GM23248 (cell line): ENCODE results near the gene OR2V2. TPM values are rescaled to one million over a fixed set of nuclear protein-coding genes. Genes with fewer than 3 reads are reported as not detected.
"Not testable (repeated sequence)": the region's sequence is repeated elsewhere in the genome, so short reads cannot be mapped to it uniquely, and the experiment has no call there.

Source experiments
- DNase-seq: peaks from one replicate; pipeline ENCODE4 v3.0.0-alpha.2; 2015
- H2AFZ ChIP-seq: fragments of 200-600 bp; sonication (generic); 2 replicates; pipeline ENCODE4 v1.6.1; 2016; ENCODE audit warnings: antibody characterized with exemption
- H3F3A ChIP-seq: fragments of 200-600 bp; sonication (generic); 2 replicates; pipeline ENCODE4 v1.6.1; 2016; ENCODE audit warnings: mild to moderate bottlenecking, antibody characterized with exemption, mixed run types; ENCODE audit not compliant: insufficient read depth
- H3K27ac ChIP-seq: fragments of 200-600 bp; sonication (generic); 2 replicates; pipeline ENCODE4 v1.5.1; 2016; ENCODE audit warnings: mild to moderate bottlenecking
- H3K27me3 ChIP-seq: fragments of 200-600 bp; sonication (generic); replicated peaks from 2 replicates; pipeline ENCODE4 v1.6.1; 2016; ENCODE audit warnings: mild to moderate bottlenecking; ENCODE audit not compliant: insufficient read depth
- H3K36me3 ChIP-seq: fragments of 200-600 bp; sonication (generic); 2 replicates; pipeline ENCODE4 v1.6.1; 2016; ENCODE audit warnings: low read depth, mild to moderate bottlenecking
- H3K4me1 ChIP-seq: fragments of 200-600 bp; sonication (generic); 2 replicates; pipeline ENCODE4 v1.6.1; 2016; ENCODE audit warnings: mild to moderate bottlenecking; ENCODE audit not compliant: insufficient read depth
- H3K4me2 ChIP-seq: fragments of 200-600 bp; sonication (generic); one replicate; pipeline ENCODE4 v1.6.1; 2016; ENCODE audit warnings: mild to moderate bottlenecking; ENCODE audit not compliant: unreplicated experiment
- H3K4me3 ChIP-seq: fragments of 200-600 bp; sonication (generic); 2 replicates; pipeline ENCODE4 v1.5.1; 2016; ENCODE audit warnings: mild to moderate bottlenecking
- H3K79me2 ChIP-seq: fragments of 200-600 bp; sonication (generic); 2 replicates; pipeline ENCODE4 v1.6.1; 2016; ENCODE audit warnings: mild to moderate bottlenecking; ENCODE audit not compliant: insufficient read depth
- H3K9ac ChIP-seq: fragments of 200-600 bp; sonication (generic); 2 replicates; pipeline ENCODE4 v1.6.1; 2016; ENCODE audit warnings: mild to moderate bottlenecking
- H3K9me2 ChIP-seq: fragments of 200-600 bp; sonication (generic); 2 replicates; pipeline ENCODE4 v1.6.1; 2016; ENCODE audit warnings: mixed run types, mild to moderate bottlenecking, moderate library complexity; ENCODE audit not compliant: insufficient read depth
- H3K9me3 ChIP-seq: fragments of 200-600 bp; sonication (generic); one replicate; pipeline ENCODE4 v1.6.1; 2017; ENCODE audit warnings: low read depth
- H4K20me1 ChIP-seq: fragments of 200-600 bp; sonication (generic); 2 replicates; pipeline ENCODE4 v1.6.0; 2016; ENCODE audit not compliant: insufficient read depth
- EZH2 ChIP-seq: fragments of 200-600 bp; sonication (generic); IDR thresholded peaks from 2 replicates; pipeline ENCODE4 v1.6.1; 2018; ENCODE audit warnings: antibody characterized with exemption, mild to moderate bottlenecking; ENCODE audit not compliant: insufficient read depth, poor library complexity, severe bottlenecking
- EZH2phosphoT487 ChIP-seq: fragments of 200-600 bp; sonication (generic); IDR thresholded peaks from 2 replicates; pipeline ENCODE4 v1.6.1; 2018; ENCODE audit warnings: antibody characterized with exemption, moderate library complexity, mild to moderate bottlenecking, low read depth; ENCODE audit not compliant: insufficient read depth
- WGBS, 2 experiments: methylation state at CpG; one replicate each; pipeline ENCODE4 v1.1.6; 2015 to 2017; ENCODE audit warnings: low lambda C conversion rate in 2 of 2, low coverage in 1 of 2; ENCODE audit errors: missing lambda C conversion rate in 2 of 2; 5-methylcytosine and 5-hydroxymethylcytosine counted together
- in situ Hi-C: fragments of 300-500 bp; cut with MboI; formaldehyde crosslinking; loops from 2 replicates; pipeline ENCODE4 v1.15.0; 2020
- polyA plus RNA-seq: library from polyadenylated mRNA; unstranded; fragments of >200 nt; fragmentation: Nextera tagmentation; extraction: Ambion mirVana; gene quantifications from 2 replicates; pipeline ENCODE4 v1.2.1, GENCODE V29; 2016
- total RNA-seq: library from RNA; depleted of rRNA; stranded (reverse); fragments of >200 nt; shearing (Covaris generic); gene quantifications from 2 replicates; pipeline ENCODE4 v1.2.3, GENCODE V29; 2014

The OR2V2 gene
- total and polyA plus RNA-seq, 2 experiments from 2014 or later, result not detected

- no peaks in the 10 kb centered on the region for H3K79me2 ChIP-seq
- TF ChIP-seq EZH2 (no peak), EZH2phosphoT487 (no peak)
- H3K27ac ChIP-seq, result no peak overlapping the region
- in situ Hi-C loops, result no loop called here
- peaks cover 27% of the 10 kb centered on the region for H3F3A ChIP-seq
- DNase-seq, result no peak
- no peaks in the 10 kb centered on the region for H3K4me1 ChIP-seq
- no peak overlapping the region for H3K4me3 ChIP-seq
- no peak overlapping the region for H3K4me2 ChIP-seq
- H3K27me3 ChIP-seq, result peaks cover 20% of the 10 kb centered on the region; the same call in 1 of the 2 replicates
- H3K9me3 ChIP-seq, result no peaks in the 10 kb centered on the region
- no peak overlapping the region for H3K9ac ChIP-seq
- no peaks in the 10 kb centered on the region for H3K9me2 ChIP-seq
- H2AFZ ChIP-seq, result no peak overlapping the region
- no peaks in the 10 kb centered on the region for H3K36me3 ChIP-seq
- 14 to 23% methylated on average over 3 of the region's 3 CpGs for WGBS, 2 experiments
- H4K20me1 ChIP-seq, result no peaks in the 10 kb centered on the region
Observed at GRCh38 chr5:181171782-181172181, 24.4 kb downstream of the OR2V2 start.

- peaks cover 18% of the 10 kb centered on the region for H3F3A ChIP-seq
- H3K27ac ChIP-seq, result no peak overlapping the region
- TF ChIP-seq EZH2, result no peak
- TF ChIP-seq EZH2phosphoT487, result no peak
- H3K4me2 ChIP-seq, result no peak overlapping the region
- H3K4me1 ChIP-seq, result no peaks in the 10 kb centered on the region
- H3K4me3 ChIP-seq, result no peak overlapping the region
- no peak for DNase-seq
- H3K9me3 ChIP-seq, result no peaks in the 10 kb centered on the region
- H2AFZ ChIP-seq, result no peak overlapping the region; the same call in 1 of the 2 replicates
- H4K20me1 ChIP-seq, result no peaks in the 10 kb centered on the region
- H3K9me2 ChIP-seq, result no peaks in the 10 kb centered on the region
- H3K9ac ChIP-seq, result no peak overlapping the region
- in situ Hi-C loops, result no loop called here
- H3K27me3 ChIP-seq, result peaks cover 14% of the 10 kb centered on the region; the same call in 1 of the 2 replicates
- no peaks in the 10 kb centered on the region for H3K36me3 ChIP-seq
- no peaks in the 10 kb centered on the region for H3K79me2 ChIP-seq
- WGBS, 2 experiments, result 38 to 45% methylated on average over 11 of the region's 11 CpGs
Observed at GRCh38 chr5:181173027-181173419, 25.6 kb downstream of the OR2V2 start.

GRCh38 chr5:181173420-181174342 lies 26.3 kb downstream of the OR2V2 start:
- DNase-seq, result peak; percentile 34
- Histone ChIP-seq H3K4me3 (no peak overlapping the region), H2AFZ (no peak overlapping the region; the same call in 1 of the 2 replicates)

GRCh38 chr5:181176254-181176952 lies 29.0 kb downstream of the OR2V2 start:
- H3K36me3 ChIP-seq, result no peaks in the 10 kb centered on the region
- DNase-seq, result no peak
- H3K27me3 ChIP-seq, result peaks cover 6% of the 10 kb centered on the region; the same call in 1 of the 2 replicates
- no peaks in the 10 kb centered on the region for H3K4me1 ChIP-seq
- no peaks in the 10 kb centered on the region for H3K9me2 ChIP-seq
- H2AFZ ChIP-seq, result no peak overlapping the region
- TF ChIP-seq EZH2phosphoT487 (no peak), EZH2 (no peak)
- no peak overlapping the region for H3K4me3 ChIP-seq
- no peaks in the 10 kb centered on the region for H3K79me2 ChIP-seq
- no peaks in the 10 kb centered on the region for H3K9me3 ChIP-seq
- H3F3A ChIP-seq, result 0 out of 2 replicates have a peak, but pooled peaks cover 8% of the 10 kb centered on the region
- H3K4me2 ChIP-seq, result no peak overlapping the region
- H3K9ac ChIP-seq, result no peak overlapping the region
- in situ Hi-C loops, result no loop called here
- no peaks in the 10 kb centered on the region for H4K20me1 ChIP-seq
- 66 to 67% methylated on average over 3 of the region's 3 CpGs for WGBS, 2 experiments
- H3K27ac ChIP-seq, result no peak overlapping the region

More at GRCh38 chr5:181173420-181174342, 26.3 kb downstream of the OR2V2 start:
- Histone ChIP-seq H3K9me3 (no peaks in the 10 kb centered on the region), H3K4me1 (no peaks in the 10 kb centered on the region), H3K9ac (no peak overlapping the region), H3K79me2 (no peaks in the 10 kb centered on the region), H3K4me2 (no peak overlapping the region), H3F3A (peaks cover 15% of the 10 kb centered on the region; the same call in 1 of the 2 replicates), H3K9me2 (no peaks in the 10 kb centered on the region), H3K36me3 (no peaks in the 10 kb centered on the region), H3K27ac (no peak overlapping the region), H3K27me3 (peaks cover 8% of the 10 kb centered on the region; the same call in 1 of the 2 replicates), H4K20me1 (no peaks in the 10 kb centered on the region)
- TF ChIP-seq EZH2 (no peak), EZH2phosphoT487 (no peak)
- 15% methylated on average over 50 of the region's 50 CpGs for WGBS, 2 experiments
- in situ Hi-C loops, result no loop called here

- H3K27me3 ChIP-seq, H2AFZ ChIP-seq, in situ Hi-C loops, H3K9ac ChIP-seq, H3K79me2 ChIP-seq, H3K27ac ChIP-seq, H3K36me3 ChIP-seq, H3K4me3 ChIP-seq, H3K4me2 ChIP-seq, H3K4me1 ChIP-seq, H4K20me1 ChIP-seq, DNase-seq, H3K9me3 ChIP-seq, H3K9me2 ChIP-seq: not testable (repeated sequence)
- 66 to 68% methylated on average over 14 of the region's 14 CpGs for WGBS, 2 experiments
- H3F3A ChIP-seq, result peaks cover 11% of the 10 kb centered on the region
Observed at GRCh38 chr5:181177559-181177958, 30.2 kb downstream of the OR2V2 start.
